Posterior vena cava (tissue), 2 donors: ENCODE measurements around the gene SNAP25. TPM values are rescaled to one million over a fixed set of nuclear protein-coding genes. Genes with fewer than 3 reads are reported as not detected.

Source experiments
- DNase-seq: peaks from one replicate; pipeline ENCODE4 v3.0.0-alpha.2; 2020; ENCODE audit warnings: low spot score
- intact Hi-C, 2 donors: fragments of 100-400 bp; cut with DNase I; formaldehyde crosslinking; loops; one replicate each; pipeline versions ENCODE4 v1.14.1 to v1.14.2; 2022 to 2023
- total RNA-seq, 2 donors: library from RNA; stranded (reverse); fragmentation: NEBNext Ultra II Directional; extraction: Animal tissue kit (Norgen Biotek cat#: 25700); gene quantifications; one replicate each; pipeline ENCODE4 v1.2.1, GENCODE V29; 2021
- donor health status: DM: yes; HTN: yes; CAD: no.
- donor health status: DM: yes; HTN: yes; CAD: no.

SNAP25 gene
- total RNA-seq, 2 donors from 2014 or later = 0.37 to 0.62 TPM

DNA sequence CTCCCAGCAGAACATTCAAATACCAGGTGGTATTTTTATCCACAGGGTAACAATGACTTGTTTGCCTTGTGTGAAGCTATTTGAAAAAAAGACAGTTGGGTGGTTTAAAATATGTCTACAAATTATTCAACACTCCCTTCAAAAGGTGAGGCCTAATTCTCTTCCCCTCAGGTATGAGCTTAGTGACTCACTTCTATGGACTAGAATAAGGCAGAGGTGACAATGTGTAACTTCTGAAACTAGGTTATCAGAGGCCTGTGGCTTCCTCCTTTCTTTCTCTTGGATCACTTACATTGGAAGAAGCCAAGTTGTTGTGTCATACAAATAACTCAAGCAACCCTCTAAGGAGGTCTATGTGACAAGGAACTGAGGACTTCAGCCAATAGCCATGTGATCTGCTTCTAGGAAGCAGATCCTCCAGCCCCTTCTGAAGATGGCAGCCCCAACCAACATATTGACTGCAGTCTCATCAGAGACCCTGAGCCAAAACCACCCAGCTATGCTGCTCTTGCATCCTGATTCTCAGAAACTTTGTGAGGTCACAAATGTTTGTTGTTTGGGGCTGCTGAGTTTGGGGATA, 102.6 kb downstream of the SNAP25 start:
- DNase-seq = no peak
- intact Hi-C loops = no loop called here

DNA sequence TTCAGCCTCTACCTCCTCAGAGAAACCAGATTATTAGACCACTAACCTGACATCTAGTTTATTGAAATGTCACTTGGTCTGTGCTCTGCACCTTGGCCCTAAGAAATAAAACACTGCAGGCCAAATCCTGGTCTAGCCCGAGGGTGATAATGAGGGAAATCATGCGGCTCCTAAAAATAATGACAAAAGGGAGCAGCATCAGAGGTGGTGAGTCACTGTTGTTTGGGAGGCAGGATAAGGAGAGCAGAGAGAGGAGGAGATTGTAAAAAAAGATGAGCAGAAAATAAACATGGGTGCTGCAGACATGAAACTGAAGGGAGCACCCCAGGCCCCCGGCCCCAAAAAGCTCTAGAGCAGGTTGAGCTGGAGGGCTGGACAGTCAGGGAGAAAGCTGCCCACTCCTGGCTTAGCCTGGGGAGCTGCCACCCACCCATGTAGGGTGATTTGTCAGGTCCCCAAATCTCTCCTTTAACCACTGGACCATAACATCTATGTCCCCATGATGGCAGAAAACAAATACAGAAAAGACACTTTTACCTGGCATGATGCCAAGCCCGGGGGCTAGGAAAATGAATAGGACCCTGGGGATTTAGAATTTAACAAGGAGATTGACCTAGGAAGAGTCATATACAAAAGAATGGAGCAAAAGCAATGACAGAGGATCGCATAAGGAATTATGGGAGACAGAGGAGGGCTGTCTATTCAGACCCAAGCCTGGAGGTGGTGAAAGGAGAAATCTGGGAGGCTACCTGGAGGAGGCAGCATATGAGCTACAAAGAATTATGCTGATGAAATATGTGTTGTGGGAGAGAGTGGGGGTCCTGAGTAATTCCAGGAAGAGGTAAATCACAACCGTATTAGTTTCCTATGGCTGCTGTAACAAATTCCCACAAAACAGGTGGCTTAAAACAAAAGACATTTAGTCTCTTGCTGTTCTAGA, 103.7 kb downstream of the SNAP25 start:
- DNase-seq = no peak
- intact Hi-C loops = no loop called here

DNA sequence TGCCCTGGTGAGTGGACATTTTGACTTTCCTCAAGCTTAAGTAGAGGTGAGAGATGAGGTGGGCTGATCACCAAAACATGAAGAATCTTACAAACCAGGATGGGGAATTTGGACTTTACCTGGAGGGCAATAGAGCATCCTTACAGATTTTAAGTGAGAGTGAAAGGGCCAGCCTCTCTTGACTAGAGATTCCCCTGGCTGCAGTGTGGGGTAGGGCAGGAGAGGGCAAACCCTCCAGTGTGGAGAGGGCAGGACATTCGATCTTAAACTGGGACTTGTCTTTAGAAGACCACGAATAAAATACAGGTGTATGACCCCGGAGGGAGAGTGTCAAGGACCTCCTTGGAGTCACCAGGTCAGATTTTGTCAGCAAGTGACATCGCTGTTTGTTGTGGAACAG, 105.1 kb downstream of the SNAP25 start:
- DNase-seq = no peak
- intact Hi-C loops = no loop called here

DNA sequence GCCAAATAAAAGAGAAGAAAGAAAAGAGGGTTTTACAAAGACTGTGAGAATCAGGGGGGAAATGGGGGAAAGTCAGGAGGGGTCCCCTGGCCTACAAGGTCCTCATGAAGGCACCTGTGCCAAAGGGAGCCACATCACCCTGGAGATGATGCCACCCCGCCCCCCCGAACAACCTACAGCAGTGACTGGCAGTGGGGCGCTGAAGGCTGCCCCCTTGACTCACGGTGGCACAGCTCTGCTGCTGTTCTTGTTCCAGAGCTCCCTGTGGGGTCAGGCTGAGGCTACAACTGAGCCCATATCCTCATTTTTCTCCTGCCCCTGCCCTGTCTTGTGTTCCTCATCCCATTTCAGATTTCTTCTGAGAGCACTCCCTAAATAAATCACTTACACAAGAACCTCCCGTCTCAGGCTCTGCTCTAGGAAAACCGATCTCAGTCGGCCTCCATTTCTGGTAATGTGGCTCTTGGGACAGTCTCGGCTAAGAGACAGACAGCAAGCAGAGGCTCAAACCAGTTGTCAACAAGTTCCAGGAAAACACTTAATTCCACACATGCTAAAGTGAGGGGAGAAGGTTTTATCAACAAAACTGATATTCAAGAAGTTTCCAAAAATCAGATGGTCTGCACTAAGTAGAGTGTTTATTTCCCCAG, 105.7 kb downstream of the SNAP25 start:
- no peak for DNase-seq
- intact Hi-C loops = no loop called here

DNA sequence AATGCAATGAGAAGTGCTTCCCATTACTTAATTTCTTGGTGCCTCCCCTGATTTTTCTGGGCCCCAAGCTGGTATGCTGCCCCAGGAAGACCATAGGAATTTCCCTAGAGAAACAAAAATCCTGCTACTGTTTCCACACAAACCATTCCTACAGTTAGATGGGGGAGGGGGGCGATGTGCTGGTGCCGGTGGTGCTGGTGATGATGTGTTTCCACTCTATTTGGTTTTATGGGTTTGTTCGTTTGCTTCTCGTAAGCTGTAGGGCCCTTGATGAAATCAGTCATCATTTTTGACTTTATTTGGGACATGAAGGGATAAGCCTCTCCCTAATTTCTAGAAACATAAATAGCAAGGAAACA, 110.2 kb downstream of the SNAP25 start:
- intact Hi-C loops = no loop called here
- no peak for DNase-seq

DNA sequence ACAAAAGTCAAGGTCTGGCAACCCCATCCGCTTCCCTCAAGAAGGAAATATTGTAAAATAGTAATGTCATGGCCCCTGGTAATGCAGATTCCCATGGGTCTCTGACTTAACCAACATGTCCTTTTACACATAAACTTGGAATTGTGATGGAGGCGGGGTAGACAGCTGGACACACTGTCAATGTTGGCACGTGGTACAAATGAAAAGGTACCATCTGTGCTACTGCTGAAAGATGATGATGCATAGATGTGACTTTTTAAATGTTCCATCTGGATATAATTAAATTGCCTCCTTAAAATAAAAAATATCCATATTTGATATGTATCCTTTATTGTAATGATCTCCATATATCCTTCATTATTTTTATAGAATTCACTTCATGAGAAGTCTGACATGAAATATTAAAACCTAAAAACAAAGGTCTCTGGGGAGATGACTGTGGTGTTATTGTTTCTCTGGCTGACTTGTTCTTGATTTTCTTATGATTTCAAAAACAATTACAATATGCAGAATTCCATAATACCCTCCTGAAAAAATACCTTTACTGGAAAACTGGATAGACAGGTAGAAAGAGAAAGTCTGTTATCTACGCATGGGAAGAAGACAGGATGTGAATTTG, 110.9 kb downstream of the SNAP25 start:
- intact Hi-C loops = no loop called here
- no peak for DNase-seq

DNA sequence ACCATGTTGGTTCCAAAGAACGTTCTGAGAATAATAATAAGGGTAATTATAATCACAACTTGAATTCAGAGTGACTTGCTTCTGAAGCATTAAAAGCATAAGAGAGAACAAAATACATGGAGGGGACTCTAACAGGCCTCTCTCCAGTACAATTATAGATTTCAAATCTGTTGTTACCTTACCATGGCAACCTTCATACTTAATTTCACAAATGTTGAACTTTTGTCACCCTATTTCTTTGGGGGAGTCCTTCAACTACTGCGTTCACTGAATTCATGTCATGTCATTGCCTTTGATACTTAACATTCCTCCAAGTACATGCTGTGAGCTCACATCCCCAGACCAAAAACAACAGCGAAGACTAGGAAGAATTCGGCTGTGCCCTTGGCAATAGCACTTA, 111.4 kb downstream of the SNAP25 start:
- DNase-seq = no peak
- intact Hi-C loops = no loop called here

DNA sequence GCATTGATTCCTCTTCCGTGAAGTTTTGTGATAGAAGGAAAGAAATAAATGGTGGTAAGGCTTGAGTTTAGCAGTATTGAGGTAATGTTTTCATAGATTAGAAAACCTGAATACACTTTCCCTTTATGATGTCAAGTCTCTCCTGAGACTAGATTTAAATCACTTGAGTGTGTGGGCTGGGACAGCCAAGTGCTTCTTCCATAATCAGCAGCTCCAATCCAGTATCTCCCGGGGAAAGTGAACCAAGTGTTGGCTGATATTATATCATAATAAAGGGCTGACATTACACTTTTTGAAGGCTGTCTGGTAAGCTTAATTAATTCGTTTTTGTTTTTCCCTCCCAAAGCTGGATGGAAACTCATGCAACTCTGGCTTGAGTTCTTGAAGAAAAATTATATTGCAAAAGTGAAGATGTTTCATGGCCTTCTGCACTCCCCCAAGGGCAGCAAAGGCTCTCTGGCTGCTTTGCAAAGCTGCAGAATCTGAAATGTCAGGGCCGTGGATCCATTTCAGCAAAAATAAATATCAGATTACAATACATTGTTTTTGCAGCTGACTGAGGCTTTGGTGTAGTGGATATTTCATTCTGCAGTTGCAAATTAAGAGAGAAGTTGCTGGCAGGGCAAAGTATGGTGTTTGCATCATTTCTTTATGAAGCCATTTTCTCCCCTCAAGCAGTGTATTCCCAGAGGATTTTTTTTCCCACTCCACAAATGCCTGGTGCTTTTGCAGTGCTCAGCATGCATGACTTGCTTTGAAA, 114.2 kb downstream of the SNAP25 start:
- no peak for DNase-seq
- intact Hi-C loops = no loop called here

DNA sequence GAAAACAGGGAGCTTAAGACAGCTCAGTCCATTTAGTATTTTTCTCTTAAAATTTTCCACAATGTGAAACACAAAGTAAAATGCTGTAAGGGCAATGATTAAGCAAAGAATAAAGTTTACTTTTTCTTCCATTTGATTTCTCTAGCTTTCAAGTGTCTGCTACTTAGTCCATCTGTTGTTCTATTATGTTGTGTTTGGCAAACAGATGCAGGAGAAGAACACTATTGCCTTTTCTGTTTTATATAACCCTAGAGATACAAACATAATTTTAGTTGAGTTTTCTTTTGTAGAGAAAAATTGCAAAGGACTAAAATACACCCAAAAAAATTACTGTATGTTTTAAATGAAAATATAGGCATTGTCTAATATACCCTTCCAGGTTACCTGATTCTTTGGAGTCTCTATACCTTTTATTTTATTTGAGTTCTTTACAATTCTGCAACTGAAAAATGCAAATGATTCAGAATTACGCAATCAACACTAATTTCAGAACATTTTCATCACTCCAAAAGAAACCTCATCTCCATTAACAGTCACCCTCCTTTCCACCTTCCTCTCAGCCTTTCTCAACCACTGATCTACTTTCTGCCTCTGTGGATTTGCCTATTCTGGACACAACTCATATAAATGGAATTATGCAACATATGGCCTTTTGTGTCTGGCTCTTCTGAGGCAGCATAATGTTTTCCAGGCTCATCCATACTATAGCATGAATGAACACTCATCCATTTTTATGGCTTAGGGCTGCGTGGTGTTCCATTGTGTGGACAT, 118.5 kb downstream of the SNAP25 start:
- DNase-seq = no peak
- intact Hi-C loops = no loop called here

DNA sequence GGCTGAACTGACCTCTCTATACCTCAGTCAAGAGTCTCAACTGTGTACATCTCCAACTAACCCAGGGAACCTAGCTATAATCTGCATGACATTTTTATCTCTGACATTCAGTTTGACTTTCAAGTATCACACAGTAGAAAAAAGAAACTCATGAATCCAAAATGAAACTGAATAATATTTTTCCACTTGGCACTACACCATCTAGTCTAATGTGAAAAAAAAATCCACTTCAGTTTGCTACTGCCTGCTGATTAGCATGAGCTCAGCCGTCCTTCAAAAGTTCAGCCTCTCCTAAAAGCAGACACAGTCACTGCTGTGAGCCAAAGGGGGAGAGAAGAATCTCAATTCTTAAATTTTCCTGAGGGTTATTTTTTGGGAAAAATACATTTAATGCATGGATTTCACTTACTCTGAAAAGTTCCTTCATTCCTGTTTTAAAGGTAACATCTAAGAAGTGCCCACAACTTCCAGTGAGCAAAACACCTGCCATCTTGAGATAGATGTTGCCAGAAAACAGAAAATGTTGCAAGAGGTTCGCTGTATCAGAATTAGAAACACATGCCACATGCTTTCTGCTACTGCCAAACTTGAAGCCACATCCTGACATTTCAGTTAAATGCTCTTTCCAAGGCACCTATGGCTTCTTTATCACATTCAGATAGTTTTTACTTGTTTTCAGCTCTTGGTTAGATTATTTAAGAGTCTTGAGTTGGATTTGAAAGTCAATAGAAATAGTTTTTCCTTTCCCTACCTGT, 120.0 kb downstream of the SNAP25 start:
- intact Hi-C loops = no loop called here
- DNase-seq = no peak

DNA sequence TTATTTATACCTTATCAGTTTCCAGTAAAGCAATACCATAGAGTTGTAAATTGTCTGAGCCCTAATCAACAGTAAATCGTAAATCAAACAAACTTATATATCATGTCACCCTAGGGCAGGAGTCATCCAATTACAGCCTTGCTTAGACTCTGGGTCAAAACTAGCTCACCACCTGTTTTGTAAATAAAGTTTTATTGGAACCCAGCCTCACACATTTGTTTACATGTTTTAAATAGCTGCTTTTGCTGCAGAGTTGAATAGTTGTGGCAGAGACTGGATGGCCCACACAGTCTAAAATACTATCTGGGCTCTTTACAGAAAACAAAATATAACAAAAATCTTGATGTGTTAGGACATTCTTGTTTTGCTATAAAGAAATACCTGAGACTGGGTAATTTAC, 121.0 kb downstream of the SNAP25 start:
- intact Hi-C loops = loop anchor here in 1 of 2 donors (5.0 kb wide), 1 partner anchor 592 kb away; no protein-coding TSS in a partner anchor
- DNase-seq = no peak

DNA sequence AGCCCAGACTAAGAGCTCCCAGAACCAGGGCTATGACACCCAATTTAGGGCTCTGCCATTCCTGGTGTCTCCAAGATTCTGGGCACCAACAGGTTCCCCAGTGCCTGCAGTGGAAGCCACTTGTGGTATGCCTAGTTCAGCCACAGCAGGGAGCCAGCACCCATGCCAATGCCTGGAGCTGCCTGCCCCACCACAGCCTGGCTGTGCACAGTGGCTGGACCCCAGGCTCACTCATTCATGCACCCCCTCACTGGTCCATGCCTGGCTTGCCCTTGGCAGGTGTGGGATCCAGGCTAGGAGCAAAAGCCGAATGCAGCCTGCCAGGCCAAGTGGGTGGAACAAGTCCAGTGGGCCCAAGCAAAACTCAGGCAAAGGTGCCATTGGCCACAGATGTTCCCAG, 123.5 kb downstream of the SNAP25 start:
- intact Hi-C loops = loop anchor here in 1 of 2 donors (5.0 kb wide), 1 partner anchor 595 kb away; no protein-coding TSS in a partner anchor
- no peak for DNase-seq

DNA sequence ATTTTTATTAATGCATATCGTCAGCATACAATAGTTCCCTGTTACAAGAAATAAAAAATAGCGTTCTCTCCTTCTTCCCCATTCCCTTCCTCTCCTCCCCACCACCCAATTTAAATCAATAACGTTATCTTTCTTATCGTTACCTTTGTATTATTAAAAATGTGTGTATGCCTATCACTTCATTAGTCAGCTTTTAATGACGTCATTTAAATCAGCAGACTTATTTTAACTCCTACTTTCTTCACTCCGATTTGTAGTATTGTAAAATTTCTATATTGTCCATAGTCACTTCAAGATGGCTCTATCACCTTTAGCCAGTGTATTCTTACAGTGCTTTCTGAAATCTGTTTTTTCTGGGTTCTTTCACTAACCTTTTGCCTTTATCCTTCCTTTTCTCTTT, 126.3 kb downstream of the SNAP25 start:
- intact Hi-C loops = loop anchor here in 1 of 2 donors (5.0 kb wide), 1 partner anchor 598 kb away; no protein-coding TSS in a partner anchor
- no peak for DNase-seq

DNA sequence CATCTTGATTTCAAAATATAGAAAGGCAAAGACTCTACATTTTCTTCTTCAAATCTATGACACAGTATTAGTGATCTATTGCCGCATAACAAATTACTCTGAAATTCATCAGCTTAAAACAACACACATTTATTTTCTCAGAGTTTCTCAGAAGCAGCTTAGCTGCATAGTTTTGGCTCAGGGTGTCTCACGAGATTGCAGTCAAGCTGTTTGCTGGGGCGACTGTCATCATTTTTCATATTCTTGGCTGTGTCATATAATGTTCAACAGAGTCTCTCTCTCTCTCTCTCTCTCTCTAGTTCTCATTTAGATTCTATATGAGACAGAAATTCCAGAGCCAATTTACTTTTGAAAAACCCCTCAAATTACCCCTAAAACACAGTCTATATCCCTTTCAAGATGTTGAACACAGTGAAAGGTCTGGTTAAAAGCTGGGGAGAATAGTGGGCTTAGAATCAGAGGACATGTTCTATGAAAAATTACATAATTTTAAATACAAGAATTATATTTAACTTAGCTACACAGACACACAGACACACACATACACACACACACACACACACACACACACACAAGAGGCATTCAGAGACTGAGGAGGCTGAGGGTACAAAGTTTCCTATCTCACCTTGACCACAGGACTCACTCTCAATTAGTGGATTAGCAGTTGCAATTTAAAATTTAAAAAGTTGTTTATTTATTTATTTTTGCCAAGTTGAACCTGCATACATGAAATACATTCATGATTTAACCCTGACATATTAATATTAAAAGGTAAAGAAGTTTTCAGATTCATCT, 128.7 kb downstream of the SNAP25 start:
- intact Hi-C loops = no loop called here
- no peak for DNase-seq

DNA sequence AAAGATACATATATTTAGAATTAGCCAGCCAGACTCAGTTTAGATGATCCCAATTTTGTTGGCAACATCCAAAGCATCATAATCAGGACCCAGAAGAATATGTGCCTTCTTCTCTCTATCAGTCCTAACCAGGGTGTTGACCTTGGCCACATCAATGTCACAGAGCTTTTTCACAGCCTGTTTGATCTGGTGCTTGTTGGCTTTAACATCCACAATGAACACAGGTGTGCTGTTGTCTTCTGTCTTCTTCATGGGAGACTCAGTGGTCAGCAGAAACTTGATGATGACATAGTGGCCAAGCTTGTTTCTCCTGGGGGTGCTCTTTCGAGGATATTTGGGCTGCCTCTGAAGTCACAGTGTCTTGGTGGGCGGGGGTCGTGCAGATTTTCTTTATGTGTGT, 130.5 kb downstream of the SNAP25 start:
- intact Hi-C loops = no loop called here
- DNase-seq = no peak

DNA sequence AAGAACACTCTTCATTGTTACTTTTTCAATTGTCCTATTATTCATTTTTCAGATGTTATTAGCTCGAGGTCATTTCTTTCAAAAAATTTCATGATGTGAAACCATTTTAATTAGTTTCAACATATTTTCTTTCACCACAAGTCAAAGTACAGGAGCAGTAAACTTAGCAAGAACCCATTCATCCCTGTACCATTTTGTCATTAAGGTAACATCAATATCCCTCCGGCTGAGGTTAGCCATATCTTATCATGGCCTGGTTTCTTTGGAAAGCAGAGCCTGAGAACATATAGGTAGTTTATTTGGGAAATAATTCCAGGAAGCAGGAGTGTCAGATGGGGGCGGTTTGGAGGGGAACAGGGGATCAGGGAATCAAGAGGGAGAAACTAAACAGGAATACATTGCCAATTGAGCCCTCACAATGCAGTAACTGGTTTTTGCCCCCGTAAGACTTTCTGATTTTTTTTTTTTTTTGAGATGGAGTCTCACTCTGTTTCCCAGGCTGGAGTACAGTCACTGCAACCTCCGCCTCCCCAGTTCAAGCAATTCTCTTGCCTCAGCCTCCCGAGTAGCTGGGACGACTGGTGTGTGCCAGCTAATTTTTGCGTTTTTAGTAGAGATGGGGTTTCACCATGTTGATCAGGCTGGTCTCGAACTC, 131.7 kb downstream of the SNAP25 start:
- no peak for DNase-seq
- intact Hi-C loops = no loop called here
